HG02884 (cell line): ENCODE data around the gene ZKSCAN1.
"Not testable (repeated sequence)": the region's sequence is repeated elsewhere in the genome, so short reads cannot be mapped to it uniquely, and the experiment has no call there.

ENCODE experiments used
- ATAC-seq: cut with Tn5 transposase; IDR thresholded peaks from one replicate; pipeline ENCODE4 v1.9.1; 2021; ENCODE audit warnings: mild to moderate bottlenecking, moderate library complexity; ENCODE audit not compliant: unreplicated experiment

The ZKSCAN1 gene

DNA sequence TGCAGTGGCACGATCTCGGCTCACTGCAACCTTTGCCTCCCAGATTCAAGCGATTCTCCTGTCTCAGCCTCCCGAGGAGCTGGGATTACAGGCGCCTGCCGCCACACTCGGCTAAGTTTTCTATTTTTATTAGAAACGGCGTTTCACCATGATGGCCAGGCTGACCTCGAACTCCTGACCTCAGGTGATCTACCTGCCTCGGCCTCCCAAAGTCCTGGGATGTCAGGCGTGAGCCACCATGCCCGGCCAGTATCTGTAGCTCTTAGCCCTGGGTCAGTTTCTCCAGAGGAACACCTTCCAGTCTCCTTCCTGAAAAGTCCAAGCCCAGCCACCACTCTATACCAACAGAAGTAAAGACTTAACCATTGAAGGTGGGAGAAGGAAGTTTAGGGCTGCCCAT lies 15.2 kb upstream of the ZKSCAN1 start:
- no peak for ATAC-seq

DNA sequence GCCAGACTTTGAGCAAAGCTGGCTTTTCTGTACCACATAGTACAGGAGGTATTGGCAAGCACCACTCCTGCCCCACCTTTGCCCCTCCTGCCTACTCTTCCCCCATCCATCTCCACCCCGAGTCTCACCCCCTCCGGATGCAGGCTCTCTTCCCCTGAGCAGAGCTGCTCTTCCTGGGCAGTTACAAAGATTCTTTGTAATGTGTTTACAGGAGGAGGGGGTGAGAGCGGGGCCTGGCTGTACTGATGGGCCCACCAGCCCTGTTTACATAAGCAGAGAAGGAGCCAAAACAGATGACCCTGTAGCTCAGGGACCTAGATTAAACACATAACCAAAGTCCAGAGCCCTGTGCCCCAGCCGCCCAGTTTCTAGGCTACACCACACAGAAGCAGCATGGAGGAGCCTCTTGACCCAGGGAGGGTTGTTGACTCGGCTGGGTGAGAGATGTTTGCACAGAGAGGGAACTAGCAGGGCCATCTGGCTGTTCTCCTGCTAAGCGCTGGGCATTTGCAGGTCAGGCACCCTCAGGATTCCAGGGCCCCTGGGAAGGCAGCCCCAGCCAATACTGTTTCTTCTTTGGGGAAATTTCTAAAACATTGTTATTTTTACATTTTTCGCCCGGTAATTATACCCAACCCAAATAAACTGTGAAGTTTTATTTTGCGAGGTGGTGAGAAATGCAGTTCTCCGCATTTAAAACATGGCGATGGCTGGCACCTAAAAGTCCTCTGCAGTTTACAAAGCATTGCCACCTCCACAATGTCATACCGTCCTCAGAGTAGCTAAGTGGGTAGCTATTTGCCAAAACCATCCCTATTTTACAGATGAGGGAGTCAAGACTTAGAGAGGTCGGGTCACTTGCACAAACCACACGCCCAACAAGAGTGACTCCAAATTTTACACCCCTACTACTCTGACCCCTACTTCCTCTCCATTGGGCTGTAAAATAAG lies 11.4 kb upstream of the ZKSCAN1 start:
- ATAC-seq = no peak

DNA sequence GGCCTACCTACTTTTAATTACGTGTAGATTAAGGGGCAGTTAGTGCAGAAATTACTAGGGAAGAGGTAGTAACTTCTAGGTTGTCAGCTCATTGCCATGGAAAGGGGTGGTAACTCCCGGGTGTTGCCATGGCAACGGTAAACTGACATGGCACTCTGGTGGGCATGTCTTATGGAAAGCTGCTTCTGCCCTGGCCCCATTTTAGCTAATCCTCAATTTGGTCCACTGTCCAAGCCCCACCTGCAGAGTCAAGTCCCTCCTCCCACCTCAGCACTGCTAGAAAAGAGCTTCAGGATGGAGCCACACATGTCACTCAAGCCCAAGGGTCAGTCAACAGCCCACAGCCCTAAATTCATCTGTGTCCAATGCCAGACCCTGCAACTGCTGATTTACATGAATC lies 7.5 kb upstream of the ZKSCAN1 start:
- ATAC-seq = no peak

DNA sequence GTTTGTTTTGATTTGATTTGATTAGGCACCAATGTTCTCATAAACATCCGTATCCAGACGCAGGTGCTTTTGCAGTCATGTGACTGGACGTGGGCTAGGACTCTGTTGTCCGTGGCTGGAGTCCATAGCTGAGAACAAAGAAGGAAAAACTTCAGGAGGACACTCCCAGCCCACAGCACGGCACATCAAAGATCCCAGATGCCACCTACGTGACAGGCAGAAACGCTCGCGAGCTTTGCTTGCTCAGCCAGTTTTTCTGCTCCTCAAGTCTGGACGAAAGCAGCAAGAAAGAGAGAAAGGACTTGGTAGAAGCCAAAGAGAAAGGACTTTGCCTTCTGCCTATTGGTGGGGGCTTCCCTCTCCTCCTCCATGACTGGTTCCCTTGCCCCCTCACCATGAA lies 6.9 kb upstream of the ZKSCAN1 start:
- no peak for ATAC-seq

DNA sequence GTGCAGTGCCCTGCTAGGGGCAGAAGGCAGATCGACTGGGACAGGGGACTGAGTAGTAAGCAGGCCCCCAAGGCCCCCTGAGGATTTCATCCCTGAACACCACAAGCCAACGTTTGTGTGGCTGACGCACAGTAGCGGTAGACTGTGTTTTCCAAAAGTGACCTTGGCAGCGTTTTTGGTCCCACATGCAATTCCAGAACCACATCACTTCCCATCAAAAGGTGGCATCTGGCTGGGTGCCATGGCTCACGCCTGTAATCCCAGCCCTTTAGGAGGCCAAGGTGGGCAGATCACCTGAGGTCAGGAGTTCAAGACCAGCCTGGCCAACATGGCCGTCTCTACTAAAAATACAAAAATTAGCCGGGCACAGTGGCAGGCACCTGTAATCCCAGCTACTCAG lies 5.4 kb upstream of the ZKSCAN1 start:
- not testable (repeated sequence) for ATAC-seq

DNA sequence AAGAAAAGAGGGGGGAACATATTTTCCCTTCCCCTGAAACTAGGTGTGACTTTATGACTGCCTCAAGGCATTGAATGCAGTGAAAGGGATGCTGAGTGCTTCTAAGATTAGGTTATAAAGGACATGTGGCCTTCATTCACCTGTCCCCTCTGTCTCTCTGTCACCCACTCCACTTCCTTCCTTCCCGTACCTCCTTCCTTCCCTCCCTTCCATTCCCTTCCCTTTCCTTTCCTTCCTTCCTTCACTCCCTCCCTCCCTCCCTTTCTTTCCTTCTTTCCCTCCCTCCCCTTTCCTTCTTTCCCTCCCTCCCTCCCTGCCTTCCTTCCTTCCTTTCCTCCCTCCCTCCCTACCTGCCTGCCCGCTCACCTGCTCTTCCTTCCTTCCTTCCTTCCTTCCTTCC lies 4.5 kb upstream of the ZKSCAN1 start:
- no peak for ATAC-seq

DNA sequence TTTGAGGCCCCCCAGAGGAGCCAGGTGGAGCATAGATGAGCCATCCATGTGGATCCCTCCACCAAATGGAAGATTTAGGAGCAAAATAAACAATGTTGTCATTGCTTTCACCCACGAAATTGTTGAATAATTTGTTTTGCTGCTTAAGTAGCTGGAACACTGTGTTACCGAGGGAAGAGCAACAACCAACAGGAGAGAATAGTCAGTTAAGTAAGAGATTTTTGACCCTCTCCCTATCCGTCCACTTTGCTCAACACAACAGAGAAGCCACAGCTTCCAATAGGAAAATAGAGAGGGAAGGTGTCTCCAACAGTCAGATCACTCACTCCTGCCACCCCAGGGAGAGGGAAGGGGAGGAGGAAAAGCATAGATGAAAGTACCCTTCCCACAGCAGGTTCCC lies 3.9 kb upstream of the ZKSCAN1 start:
- ATAC-seq = no peak

DNA sequence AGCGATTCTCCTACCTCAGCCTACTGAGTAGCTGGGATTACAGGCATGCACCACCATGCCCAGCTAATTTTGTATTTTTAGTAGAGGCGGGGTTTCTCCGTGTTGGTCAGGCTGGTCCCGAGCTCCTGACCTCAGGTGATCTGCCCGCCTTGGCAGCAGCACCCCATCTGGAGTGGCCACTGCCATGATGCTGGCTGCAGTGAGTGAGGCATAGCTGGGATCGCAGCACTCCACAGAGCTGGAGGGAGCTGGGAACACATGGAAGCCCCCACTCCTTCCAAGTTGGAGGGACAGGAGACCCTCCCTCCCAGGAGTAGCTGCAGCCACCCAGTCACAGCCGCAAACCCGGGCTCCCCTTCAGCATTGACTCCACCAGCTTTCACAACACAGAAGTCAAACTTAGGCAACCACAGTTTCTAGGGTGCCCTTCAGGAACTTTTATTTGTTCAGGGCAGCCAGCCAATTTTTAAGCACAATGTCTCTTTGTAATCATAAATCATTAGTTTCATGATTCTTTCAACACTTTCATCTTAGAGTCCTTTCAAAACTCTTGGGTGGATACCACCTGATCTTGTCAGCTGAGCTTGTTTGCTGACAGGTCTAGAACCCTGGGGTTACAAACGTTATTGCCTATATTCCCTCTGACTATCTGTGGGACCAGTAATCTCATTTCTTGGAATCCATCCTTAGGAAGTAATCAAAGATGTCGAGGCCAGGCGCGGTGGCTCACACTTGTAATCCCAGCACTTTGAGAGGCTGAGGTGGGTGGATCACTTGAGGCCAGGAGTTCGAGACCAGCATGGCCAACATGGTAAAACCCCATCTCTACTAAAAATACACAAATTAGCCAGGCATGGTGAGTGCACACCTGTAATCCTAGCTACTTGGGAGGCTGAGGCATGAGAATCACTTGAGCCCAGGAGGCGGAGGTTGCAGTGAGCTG lies 2.7 kb upstream of the ZKSCAN1 start:
- not testable (repeated sequence) for ATAC-seq

DNA sequence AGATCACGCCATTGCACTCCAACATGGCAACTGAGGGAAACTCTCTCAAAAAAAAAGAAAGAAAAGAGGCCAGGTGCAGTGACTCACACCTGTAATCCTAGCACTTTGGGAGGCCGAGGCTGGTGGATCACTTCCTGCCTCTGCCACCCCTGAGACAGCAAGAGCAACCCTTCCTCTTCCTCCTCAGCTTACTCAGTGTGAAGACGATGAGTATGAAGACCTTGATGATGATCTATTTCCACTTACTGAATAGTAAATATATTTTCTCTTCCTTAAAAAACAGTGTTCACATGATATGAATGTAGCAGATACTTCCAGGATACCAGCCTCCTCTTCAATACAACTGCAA lies 2.1 kb upstream of the ZKSCAN1 start:
- no peak for ATAC-seq

DNA sequence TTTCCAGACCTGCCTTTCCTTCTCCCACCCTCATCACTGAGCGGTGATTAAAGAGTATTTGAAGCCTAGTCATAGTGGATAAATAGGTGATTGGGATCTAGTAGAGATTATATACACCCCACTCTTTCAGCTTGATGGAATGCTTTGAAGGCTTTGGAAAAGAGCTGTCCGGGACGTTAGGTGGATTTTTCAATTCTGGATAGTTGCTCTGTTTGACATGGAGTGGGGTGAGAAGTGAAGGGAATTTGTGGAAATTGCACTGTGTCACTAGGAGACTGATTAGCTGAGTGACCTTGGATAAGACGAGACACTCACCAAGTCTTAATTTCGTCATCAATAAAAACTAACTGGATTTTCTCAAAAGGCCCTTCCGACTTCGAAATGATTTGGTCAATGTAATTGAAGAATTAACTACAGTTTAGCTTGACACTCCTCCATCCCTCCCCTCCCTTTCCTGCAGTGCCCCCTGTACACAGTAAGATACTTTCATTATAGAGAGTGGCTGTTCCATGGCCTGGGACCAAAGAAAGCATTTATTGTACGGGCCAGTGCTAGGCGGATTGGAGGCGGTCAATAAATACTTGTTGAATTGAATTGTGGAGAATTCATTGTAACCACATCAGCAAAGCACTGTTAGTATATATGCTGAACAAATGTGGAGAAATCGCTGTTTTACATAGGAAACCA lies 962 bp downstream of the ZKSCAN1 start:
- no peak for ATAC-seq

DNA sequence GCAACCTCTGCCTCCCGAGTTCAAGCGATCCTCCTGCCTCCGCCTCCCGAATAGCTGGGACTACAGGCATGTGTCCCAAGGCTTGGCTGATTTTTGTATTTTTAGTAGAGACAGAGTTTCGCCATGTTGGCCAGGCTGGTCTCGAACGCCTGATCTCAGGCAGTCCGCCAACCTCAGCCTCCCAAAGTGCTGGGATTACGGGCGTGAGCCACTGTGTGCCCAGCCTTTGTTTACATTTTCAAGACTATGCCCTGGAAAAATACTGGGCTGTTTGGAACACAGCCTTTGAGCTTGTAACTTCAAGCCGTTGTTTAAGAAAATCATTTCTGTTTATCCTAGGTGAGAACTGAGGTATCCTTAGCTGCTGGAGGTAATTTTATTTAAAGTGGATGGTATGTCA lies 1.9 kb downstream of the ZKSCAN1 start:
- no peak for ATAC-seq

DNA sequence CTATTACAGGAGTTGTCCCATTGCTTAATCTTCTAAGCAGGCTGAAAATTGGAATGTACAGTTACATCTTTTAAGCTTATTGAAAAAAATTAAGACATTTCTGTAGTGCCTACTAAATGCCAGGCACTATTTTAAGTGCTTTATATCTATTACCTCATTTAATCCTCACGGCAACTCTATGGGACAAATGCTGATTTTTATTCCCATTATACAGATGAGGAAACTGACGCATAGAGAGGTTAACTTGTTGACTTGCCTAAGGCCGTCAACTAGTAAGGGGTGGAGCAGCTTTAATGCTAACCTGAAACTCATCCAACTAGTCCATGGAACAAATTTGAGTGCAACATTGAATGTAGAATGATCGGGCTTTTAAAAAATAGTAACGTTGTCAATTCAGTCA lies 2.5 kb downstream of the ZKSCAN1 start:
- ATAC-seq = no peak

DNA sequence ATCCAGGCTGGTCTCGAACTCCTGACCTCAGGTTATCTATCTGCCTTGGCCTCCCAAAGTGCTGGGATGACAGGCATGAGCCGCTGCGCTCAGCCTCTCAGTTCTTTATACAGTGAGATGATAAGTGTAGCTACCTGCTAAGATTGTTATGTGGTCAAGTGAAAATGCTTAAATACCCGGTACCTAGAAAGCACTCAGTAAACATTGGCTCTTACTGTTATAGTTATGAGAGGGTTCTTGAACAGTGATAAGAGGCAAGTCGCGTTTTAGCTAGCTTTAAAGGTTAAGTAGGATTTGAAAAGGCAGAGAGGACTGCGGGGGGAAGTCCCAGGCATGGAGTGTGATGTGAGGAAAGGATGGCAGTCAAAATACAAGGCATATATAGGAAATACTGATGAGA lies 4.5 kb downstream of the ZKSCAN1 start:
- no peak for ATAC-seq

DNA sequence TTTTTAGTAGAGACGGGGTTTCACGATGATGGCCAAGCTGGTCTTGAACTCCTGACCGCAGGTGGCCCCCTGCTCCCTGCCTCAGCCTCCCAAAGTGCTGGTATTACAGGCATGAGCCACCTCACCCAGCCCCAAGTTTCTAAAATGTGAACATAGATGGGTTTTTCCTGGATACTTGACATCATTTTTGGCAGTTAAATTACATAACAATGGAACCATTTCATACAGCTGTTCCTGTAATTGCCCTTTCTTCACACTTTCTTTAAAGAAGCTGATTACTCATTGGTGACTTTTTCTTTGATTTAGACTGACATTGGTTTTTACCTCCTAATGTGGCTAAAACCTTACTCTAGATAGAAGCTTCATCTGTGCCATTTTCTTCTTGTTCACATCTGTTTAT lies 5.9 kb downstream of the ZKSCAN1 start:
- ATAC-seq = no peak

DNA sequence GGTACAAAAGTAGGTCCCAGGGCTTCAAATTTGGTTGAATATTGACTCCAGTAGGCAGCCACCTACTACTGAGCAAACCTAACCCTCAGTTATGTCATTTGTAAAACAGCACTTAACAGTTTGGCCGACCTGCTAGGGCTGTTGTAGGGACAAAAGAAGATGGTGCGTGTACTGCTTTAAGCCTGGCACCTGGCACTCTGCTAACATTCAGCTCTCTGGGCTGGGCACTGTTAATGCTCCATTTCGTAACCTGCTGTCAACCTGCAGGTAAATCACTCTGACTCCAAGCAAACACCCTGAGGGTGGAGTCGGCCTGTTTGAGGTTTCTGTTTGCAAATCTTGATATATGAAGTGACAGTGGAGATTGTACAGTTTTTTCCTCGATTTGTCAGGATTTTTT lies 7.2 kb downstream of the ZKSCAN1 start:
- ATAC-seq = no peak

DNA sequence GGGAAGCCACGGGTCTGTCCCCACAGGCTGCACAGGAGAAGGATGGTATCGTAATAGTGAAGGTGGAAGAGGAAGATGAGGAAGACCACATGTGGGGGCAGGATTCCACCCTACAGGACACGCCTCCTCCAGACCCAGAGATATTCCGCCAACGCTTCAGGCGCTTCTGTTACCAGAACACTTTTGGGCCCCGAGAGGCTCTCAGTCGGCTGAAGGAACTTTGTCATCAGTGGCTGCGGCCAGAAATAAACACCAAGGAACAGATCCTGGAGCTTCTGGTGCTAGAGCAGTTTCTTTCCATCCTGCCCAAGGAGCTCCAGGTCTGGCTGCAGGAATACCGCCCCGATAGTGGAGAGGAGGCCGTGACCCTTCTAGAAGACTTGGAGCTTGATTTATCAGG lies 8.1 kb downstream of the ZKSCAN1 start:
- no peak for ATAC-seq

DNA sequence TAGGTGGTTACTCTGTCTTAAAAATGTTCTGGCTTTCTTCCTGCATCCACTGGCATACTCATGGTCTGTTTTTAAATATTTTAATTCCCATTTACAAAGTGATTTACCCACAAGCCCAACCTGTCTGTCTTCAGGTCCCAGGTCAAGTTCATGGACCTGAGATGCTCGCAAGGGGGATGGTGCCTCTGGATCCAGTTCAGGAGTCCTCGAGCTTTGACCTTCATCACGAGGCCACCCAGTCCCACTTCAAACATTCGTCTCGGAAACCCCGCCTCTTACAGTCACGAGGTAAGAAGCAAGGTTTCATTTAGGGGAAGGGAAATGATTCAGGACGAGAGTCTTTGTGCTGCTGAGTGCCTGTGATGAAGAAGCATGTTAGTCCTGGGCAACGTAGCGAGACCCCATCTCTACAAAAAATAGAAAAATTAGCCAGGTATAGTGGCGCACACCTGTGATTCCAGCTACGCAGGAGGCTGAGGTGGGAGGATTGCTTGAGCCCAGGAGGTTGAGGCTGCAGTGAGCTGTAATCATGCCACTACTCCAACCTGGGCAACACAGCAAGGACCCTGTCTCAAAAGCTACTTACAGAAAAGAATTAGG lies 8.7 kb downstream of the ZKSCAN1 start:
- no peak for ATAC-seq

DNA sequence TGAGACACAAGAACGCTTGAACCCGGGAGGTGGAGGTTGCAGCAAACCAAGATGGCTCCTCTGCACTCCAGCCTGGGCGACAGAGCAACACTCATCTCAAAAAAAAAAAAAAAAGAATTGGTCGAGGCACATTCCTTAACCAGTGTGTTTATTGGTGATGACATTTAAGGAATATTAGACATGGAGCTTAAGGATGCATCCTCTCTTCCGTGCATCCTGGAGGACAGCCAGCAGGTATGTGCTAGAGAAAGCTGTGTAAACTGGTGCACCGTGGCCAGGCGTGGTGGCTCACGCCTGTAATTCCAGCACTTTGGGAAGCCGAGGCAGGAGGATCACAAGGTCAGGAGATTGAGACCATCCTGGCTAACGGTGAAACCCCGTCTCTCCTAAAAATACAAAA lies 11.8 kb downstream of the ZKSCAN1 start:
- ATAC-seq = no peak

DNA sequence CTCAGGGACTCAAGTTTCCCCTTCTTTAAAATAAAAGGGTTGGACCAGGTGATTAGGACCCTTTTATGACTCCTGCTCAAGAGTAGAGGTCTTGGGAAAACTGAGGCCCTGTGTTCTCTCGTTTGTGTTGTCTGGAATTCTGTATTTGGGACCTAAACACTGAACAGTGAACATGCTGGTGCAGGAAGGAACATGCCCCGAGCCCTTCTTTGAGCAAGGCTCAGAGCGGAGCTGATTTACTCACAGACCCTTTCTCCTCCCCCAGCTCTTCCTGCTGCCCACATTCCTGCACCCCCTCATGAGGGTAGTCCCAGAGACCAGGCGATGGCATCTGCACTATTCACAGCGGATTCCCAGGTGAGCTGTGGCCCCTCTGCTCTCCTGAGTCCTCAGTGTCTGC lies 14.2 kb downstream of the ZKSCAN1 start:
- no peak for ATAC-seq

DNA sequence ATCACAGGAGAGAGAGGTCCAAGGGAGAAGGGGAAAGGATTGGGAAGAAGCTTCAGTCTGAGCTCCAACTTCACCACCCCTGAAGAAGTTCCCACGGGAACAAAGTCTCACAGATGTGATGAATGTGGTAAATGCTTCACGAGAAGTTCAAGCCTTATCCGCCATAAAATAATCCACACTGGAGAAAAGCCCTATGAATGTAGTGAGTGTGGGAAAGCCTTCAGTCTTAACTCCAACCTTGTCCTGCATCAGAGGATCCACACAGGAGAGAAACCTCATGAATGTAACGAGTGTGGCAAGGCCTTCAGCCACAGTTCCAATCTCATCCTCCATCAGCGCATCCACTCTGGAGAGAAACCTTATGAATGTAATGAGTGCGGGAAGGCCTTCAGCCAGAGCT lies 18.1 kb downstream of the ZKSCAN1 start:
- no peak for ATAC-seq
